HepG2 (cell line): Measurements from ENCODE around the gene NKAIN2. TPM values are rescaled to one million over a fixed set of nuclear protein-coding genes. Genes with fewer than 3 reads are reported as not detected.

Experiments used
- ATAC-seq: fragments of 200-7000 bp; cut with Tn5 transposase; 3 replicates; pipeline ENCODE4 v1.9.1; 2020; ENCODE audit warnings: mild to moderate bottlenecking, moderate library complexity
- BruUV-seq: library from RNA; stranded (reverse); fragments of 400-500 nt; replicated peaks from 2 replicates; lab custom pipeline; 2021; lab: Mats Ljungman, UMichigan
- CTCF ChIA-PET: fragments of 300-600 bp; formaldehyde crosslinking; extraction: SDS; loops from one replicate; lab custom pipeline; 2021; ENCODE audit warnings: low total read pairs, inconsistent platforms, low intra/inter-chr PET ratio; lab: Yijun Ruan, JAX
- POLR2A ChIA-PET: fragments of 350-600 bp; sonication (Branson Sonifier 250); formaldehyde crosslinking; loops from one replicate; lab custom pipeline; 2020; ENCODE audit warnings: antibody characterized with exemption, inconsistent platforms; lab: Yijun Ruan, JAX
- DNase-seq: peaks from one replicate; pipeline ENCODE4 v3.0.0-alpha.2; 2015; ENCODE audit warnings: low spot score
- FAIRE-seq: peaks from 3 replicates; lab custom pipeline; 2011; peaks lifted over from hg19 to GRCh38; lab: Jason Lieb, UNC
- H2AFZ ChIP-seq: one replicate; pipeline ENCODE4 v1.6.1; 2011; ENCODE audit warnings: low read length, inconsistent platforms
- H3K27ac ChIP-seq: fragments of 300-600 bp; 3 replicates; pipeline ENCODE4 v1.8.0; 2011; ENCODE audit warnings: mixed run types, mild to moderate bottlenecking, mixed read lengths, low read length, inconsistent platforms; ENCODE audit not compliant: insufficient read depth; ENCODE audit errors: extremely low read length
- H3K27me3 ChIP-seq, 2 experiments: fragments of 200-600 bp in 1 of 2; 2 replicates in 1 of 2; 3 replicates in 1 of 2; pipeline versions ENCODE4 v1.6.0 to v1.8.0; 2011; ENCODE audit warnings: low read length in 2 of 2, mild to moderate bottlenecking in 2 of 2, moderate library complexity in 2 of 2, inconsistent platforms in 1 of 2; ENCODE audit not compliant: insufficient read depth in 2 of 2, control insufficient read depth in 1 of 2
- H3K36me3 ChIP-seq, 2 experiments: fragments of 200-600 bp in 1 of 2; replicated peaks in 1 of 2; 2 replicates in 1 of 2; 3 replicates in 1 of 2; pipeline versions ENCODE4 v1.5.1 to v1.8.0; 2011; ENCODE audit warnings: low read length in 2 of 2, inconsistent platforms in 1 of 2; ENCODE audit not compliant: insufficient read depth in 2 of 2, control insufficient read depth in 1 of 2
- H3K4me1 ChIP-seq: 2 replicates; pipeline ENCODE4 v1.5.1; 2012; ENCODE audit warnings: low read length, inconsistent platforms; ENCODE audit not compliant: insufficient read depth
- H3K4me2 ChIP-seq: 2 replicates; pipeline ENCODE4 v1.6.0; 2011; ENCODE audit warnings: low read depth, low read length, inconsistent platforms
- H3K4me3 ChIP-seq, 3 experiments: fragments of 200-600 bp in 1 of 3; sonication (generic), shearing (Covaris generic) in 1 of 3; replicated peaks in 1 of 3; 2 replicates each; pipeline ENCODE4 v1.5.1; 2011 to 2016; ENCODE audit warnings: low read length in 3 of 3, inconsistent platforms in 2 of 3, low read depth in 2 of 3, mild to moderate bottlenecking in 2 of 3, control low read depth in 1 of 3, mixed read lengths in 1 of 3; ENCODE audit not compliant: insufficient read depth in 1 of 3
- H3K79me2 ChIP-seq: one replicate; pipeline ENCODE4 v1.6.1; 2011; ENCODE audit warnings: low read length, inconsistent platforms; ENCODE audit not compliant: insufficient read depth
- H3K9ac ChIP-seq: 2 replicates; pipeline ENCODE4 v1.6.0; 2011; ENCODE audit warnings: mild to moderate bottlenecking, low read depth, low read length, inconsistent platforms; ENCODE audit not compliant: insufficient read depth
- H3K9me3 ChIP-seq: 2 replicates; pipeline ENCODE4 v1.5.1; 2012; ENCODE audit warnings: mild to moderate bottlenecking, low read length
- H4K20me1 ChIP-seq: 2 replicates; pipeline ENCODE4 v1.6.0; 2011; ENCODE audit warnings: inconsistent platforms, mild to moderate bottlenecking, low read length, moderate library complexity; ENCODE audit not compliant: insufficient read depth
- HMG20B ChIP-seq: conservative IDR thresholded peaks from 2 replicates; pipeline ENCODE4 v1.6.1; 2016; ENCODE audit warnings: missing genetic modification reagents, missing compliant biosample characterization
- HOXA5 ChIP-seq: sonication (generic); formaldehyde crosslinking; IDR thresholded peaks from 2 replicates; pipeline ENCODE4 v1.4.0; 2020; ENCODE audit warnings: missing genetic modification reagents
- SALL1 ChIP-seq: sonication (generic); formaldehyde crosslinking; IDR thresholded peaks from 2 replicates; pipeline ENCODE4 v1.8.0; 2022; ENCODE audit warnings: mild to moderate bottlenecking, missing genetic modification reagents
- SP5 ChIP-seq: IDR thresholded peaks from 2 replicates; pipeline ENCODE4 v1.6.1; 2016; ENCODE audit warnings: low read depth, borderline replicate concordance
- U2AF2 ChIP-seq: fragments of 200-400 bp; formaldehyde crosslinking; IDR thresholded peaks from 2 replicates; pipeline ENCODE4 v1.6.1; 2017; ENCODE audit warnings: low read depth, mild to moderate bottlenecking, low read length
- XRCC5 ChIP-seq: fragments of 200-400 bp; formaldehyde crosslinking; optimal IDR thresholded peaks from 2 replicates; pipeline ENCODE3; 2017; ENCODE audit warnings: mild to moderate bottlenecking, low read length
- ZBTB20 ChIP-seq: sonication (generic); formaldehyde crosslinking; IDR thresholded peaks from 2 replicates; pipeline ENCODE4 v1.8.1; 2023; ENCODE audit warnings: missing genetic modification reagents, low read depth, mild to moderate bottlenecking, borderline replicate concordance
- ZMYM2 ChIP-seq: sonication (generic); formaldehyde crosslinking; IDR thresholded peaks from 2 replicates; pipeline ENCODE4 v1.8.0; 2022; ENCODE audit warnings: mild to moderate bottlenecking, missing genetic modification reagents
- ZNF260 ChIP-seq: sonication (generic); formaldehyde crosslinking; IDR thresholded peaks from 2 replicates; pipeline ENCODE4 v1.4.0; 2020; ENCODE audit warnings: missing genetic modification reagents, low read depth, mild to moderate bottlenecking, borderline replicate concordance
- ZNF274 ChIP-seq: sonication (generic); formaldehyde crosslinking; IDR thresholded peaks from 2 replicates; pipeline ENCODE4 v1.5.1; 2020; ENCODE audit warnings: mild to moderate bottlenecking, missing genetic modification reagents
- ZNF607 ChIP-seq: sonication (generic); formaldehyde crosslinking; IDR thresholded peaks from 2 replicates; pipeline ENCODE4 v1.5.1; 2020; ENCODE audit warnings: missing genetic modification reagents, mild to moderate bottlenecking, borderline replicate concordance
- ZNF7 ChIP-seq: IDR thresholded peaks from 2 replicates; pipeline ENCODE4 v1.6.1; 2016; ENCODE audit warnings: missing biosample characterization, missing genetic modification reagents
- ZNF75D ChIP-seq: sonication (generic); formaldehyde crosslinking; IDR thresholded peaks from 2 replicates; pipeline ENCODE4 v1.8.1; 2023; ENCODE audit warnings: missing genetic modification reagents, mild to moderate bottlenecking, borderline replicate concordance
- WGBS: methylation state at CpG from one replicate; pipeline ENCODE4 v1.1.6; 2017; ENCODE audit warnings: low lambda C conversion rate; 5-methylcytosine and 5-hydroxymethylcytosine counted together
- in situ Hi-C: cut with HindIII; loops from 2 replicates; pipeline ENCODE4 v1.10.0; 2017; ENCODE audit warnings: low pct_unique_long_range_greater_than_20kb; ENCODE audit not compliant: extremely low pct_ligation_motif_present
- intact Hi-C: fragments of 100-400 bp; cut with micrococcal nuclease; formaldehyde crosslinking; loops from one replicate; pipeline ENCODE4 v1.10.0; 2022; ENCODE audit not compliant: unreplicated experiment
- polyA plus RNA-seq, 8 experiments: library from polyadenylated mRNA; depleted of rRNA in 3 of 8; stranded (reverse) in 7 of 8; unstranded in 1 of 8; fragments of >200 nt; fragmentation: Illumina TruSeq in 4 of 8; extraction: Trizol in 4 of 8; gene quantifications; 2 replicates each; pipeline versions ENCODE4 v1.2.1 to v1.2.3, GENCODE V29; 2011 to 2016; ENCODE audit warnings: low read depth in 4 of 8, missing spikeins in 1 of 8, mixed read lengths in 1 of 8; ENCODE audit not compliant: insufficient read depth in 1 of 8
- total RNA-seq, 5 experiments: library from RNA; depleted of rRNA; stranded (reverse); fragments of >200 nt; fragmentation: Illumina TruSeq; extraction: Trizol; gene quantifications; 2 replicates each; pipeline ENCODE4 v1.2.3, GENCODE V29; 2016; ENCODE audit warnings: low read depth in 1 of 5

Gene NKAIN2
- total and polyA plus RNA-seq, 2 of the 13 experiments (the other 11 are each of a cell fraction or from before 2014, with no cell fraction given) = not detected

GRCh38 chr6:124676033-124676432, 872.4 kb downstream of the NKAIN2 start:
- intact Hi-C loops (no loop called here), in situ Hi-C loops (no loop called here)
- CTCF ChIA-PET = no interaction called here
- H2AFZ ChIP-seq = no peak overlapping the region
- no peak overlapping the region for H3K4me2 ChIP-seq
- H3K36me3 ChIP-seq = no peaks in the 10 kb centered on the region
- H3K4me1 ChIP-seq = no peaks in the 10 kb centered on the region
- ATAC-seq = no peak
- no peak overlapping the region for H3K4me3 ChIP-seq
- FAIRE-seq = no peak
- no peaks in the 10 kb centered on the region for H3K79me2 ChIP-seq
- no peaks in the 10 kb centered on the region for H4K20me1 ChIP-seq
- H3K9ac ChIP-seq = no peak overlapping the region
- WGBS = under 1% methylated on average over 3 of the region's 3 CpGs
- POLR2A ChIA-PET = no interaction called here
- TF ChIP-seq ZBTB20 (CRISPR knock-in tag) (no peak), HMG20B (CRISPR knock-in tag) (no peak), U2AF2 (no peak), ZMYM2 (CRISPR knock-in tag) (no peak), HOXA5 (no peak), SALL1 (no peak), SP5 (CRISPR knock-in tag) (no peak), ZNF274 (CRISPR knock-in tag) (no peak), XRCC5 (no peak), ZNF260 (CRISPR knock-in tag) (no peak), ZNF75D (CRISPR knock-in tag) (no peak), ZNF607 (CRISPR knock-in tag) (no peak), ZNF7 (CRISPR knock-in tag) (no peak)
- peaks cover 70% of the 10 kb centered on the region for H3K9me3 ChIP-seq
- no peak for DNase-seq
- BruUV-seq = no TSS peak
- no peaks in the 10 kb centered on the region for H3K27me3 ChIP-seq
- no peak overlapping the region for H3K27ac ChIP-seq
